Stimulated activated CD4-positive, alpha-beta T cell treated with anti-CD3 and anti-CD28 coated beads, Interleukin-15, amount 100 ng/mL, for 24 hours (primary cell): ENCODE data around the gene KIF1A.

Source experiments
- DNase-seq: peaks from one replicate; pipeline ENCODE4 v3.0.0-alpha.2; 2020

KIF1A gene

GRCh38 chr2:240798327-240798905 is 21.6 kb downstream of the KIF1A start:
- DNase-seq = no peak

GRCh38 chr2:240797914-240798313 is 22.1 kb downstream of the KIF1A start:
- no peak for DNase-seq

- DNase-seq = no peak
These were observed 22.5 kb downstream of the KIF1A start for GRCh38 chr2:240797500-240797895.

- no peak for DNase-seq
These were observed 23.2 kb downstream of the KIF1A start for GRCh38 chr2:240796543-240797499.

- DNase-seq = no peak
These were observed 24.0 kb downstream of the KIF1A start for GRCh38 chr2:240795916-240796510.

- DNase-seq = no peak
These were observed 24.6 kb downstream of the KIF1A start for GRCh38 chr2:240795454-240795853.

GRCh38 chr2:240794178-240794721 is 25.8 kb downstream of the KIF1A start:
- DNase-seq = no peak

- DNase-seq = no peak
These were observed 26.5 kb downstream of the KIF1A start for GRCh38 chr2:240793313-240794177.

- no peak for DNase-seq
These were observed 27.2 kb downstream of the KIF1A start for GRCh38 chr2:240792629-240793312.

- no peak for DNase-seq
These were observed 28.0 kb downstream of the KIF1A start for GRCh38 chr2:240791821-240792628.

GRCh38 chr2:240791221-240791800 is 28.7 kb downstream of the KIF1A start:
- DNase-seq = no peak

- DNase-seq = no peak
These were observed 29.4 kb downstream of the KIF1A start for GRCh38 chr2:240790370-240791220.

- DNase-seq = peak; percentile 32
These were observed 30.3 kb downstream of the KIF1A start for GRCh38 chr2:240789501-240790369.

- no peak for DNase-seq
These were observed 31.0 kb downstream of the KIF1A start for GRCh38 chr2:240789051-240789453.

- no peak for DNase-seq
These were observed 31.5 kb downstream of the KIF1A start for GRCh38 chr2:240788482-240788881.

GRCh38 chr2:240787521-240788472 is 32.2 kb downstream of the KIF1A start:
- no peak for DNase-seq

GRCh38 chr2:240786871-240787311 is 33.1 kb downstream of the KIF1A start:
- DNase-seq = no peak
